ES-I3 (cell line): ENCODE measurements around the gene CCL1.

Source experiments
- H3K36me3 ChIP-seq: 2 replicates; pipeline ENCODE4 v1.6.1; 2013; ENCODE audit warnings: mild to moderate bottlenecking, low read length, control low read depth, moderate library complexity; ENCODE audit not compliant: insufficient read depth
- H3K4me1 ChIP-seq: 2 replicates; pipeline ENCODE4 v1.6.1; 2013; ENCODE audit warnings: mild to moderate bottlenecking, control low read depth, low read length; ENCODE audit not compliant: insufficient read depth
- H3K9ac ChIP-seq: 2 replicates; pipeline ENCODE4 v1.6.1; 2013; ENCODE audit warnings: low read depth, mild to moderate bottlenecking, low read length, moderate library complexity
- H3K9me3 ChIP-seq: 2 replicates; pipeline ENCODE4 v1.6.1; 2013; ENCODE audit warnings: mild to moderate bottlenecking, low read length, moderate library complexity; ENCODE audit not compliant: control insufficient read depth, insufficient read depth

Gene CCL1

GRCh38 chr17:34371405-34372100, 8.5 kb upstream of the CCL1 start:
- H3K36me3 ChIP-seq: no peaks in the 10 kb centered on the region
- H3K9ac ChIP-seq: no peak overlapping the region
- no peaks in the 10 kb centered on the region for H3K9me3 ChIP-seq
- H3K4me1 ChIP-seq: peaks cover 5% of the 10 kb centered on the region; the same call in 1 of the 2 replicates

GRCh38 chr17:34370997-34371395, 8.0 kb upstream of the CCL1 start:
- Histone ChIP-seq H3K9me3 (no peaks in the 10 kb centered on the region), H3K36me3 (no peaks in the 10 kb centered on the region), H3K4me1 (peaks cover 5% of the 10 kb centered on the region; the same call in 1 of the 2 replicates), H3K9ac (no peak overlapping the region)

GRCh38 chr17:34370376-34370996, 7.5 kb upstream of the CCL1 start:
- Histone ChIP-seq H3K9ac (no peak overlapping the region), H3K4me1 (peaks cover 5% of the 10 kb centered on the region; the same call in 1 of the 2 replicates), H3K9me3 (no peaks in the 10 kb centered on the region), H3K36me3 (no peaks in the 10 kb centered on the region)

- Histone ChIP-seq H3K9me3 (no peaks in the 10 kb centered on the region), H3K36me3 (no peaks in the 10 kb centered on the region), H3K4me1 (peaks cover 5% of the 10 kb centered on the region; the same call in 1 of the 2 replicates), H3K9ac (no peak overlapping the region)
These were observed 6.5 kb upstream of the CCL1 start for GRCh38 chr17:34369571-34369970.

- Histone ChIP-seq H3K9ac (no peak overlapping the region), H3K9me3 (no peaks in the 10 kb centered on the region), H3K36me3 (no peaks in the 10 kb centered on the region), H3K4me1 (peaks cover 5% of the 10 kb centered on the region; the same call in 1 of the 2 replicates)
These were observed 6.0 kb upstream of the CCL1 start for GRCh38 chr17:34368946-34369500.

GRCh38 chr17:34368196-34368945, 5.3 kb upstream of the CCL1 start:
- Histone ChIP-seq H3K4me1 (peaks cover 5% of the 10 kb centered on the region; the same call in 1 of the 2 replicates), H3K9me3 (no peaks in the 10 kb centered on the region), H3K36me3 (no peaks in the 10 kb centered on the region), H3K9ac (no peak overlapping the region)

GRCh38 chr17:34367486-34368195, 4.6 kb upstream of the CCL1 start:
- Histone ChIP-seq H3K9ac (no peak overlapping the region), H3K4me1 (peaks cover 5% of the 10 kb centered on the region; the same call in 1 of the 2 replicates), H3K9me3 (no peaks in the 10 kb centered on the region), H3K36me3 (no peaks in the 10 kb centered on the region)

GRCh38 chr17:34366529-34367107, 3.6 kb upstream of the CCL1 start:
- H3K4me1 ChIP-seq: peaks cover 5% of the 10 kb centered on the region; the same call in 1 of the 2 replicates
- no peak overlapping the region for H3K9ac ChIP-seq

GRCh38 chr17:34366010-34366409, 3.0 kb upstream of the CCL1 start:
- Histone ChIP-seq H3K9me3 (no peaks in the 10 kb centered on the region), H3K9ac (no peak overlapping the region), H3K4me1 (peaks cover 3% of the 10 kb centered on the region; the same call in 1 of the 2 replicates), H3K36me3 (no peaks in the 10 kb centered on the region)

More at GRCh38 chr17:34366529-34367107, 3.6 kb upstream of the CCL1 start:
- H3K36me3 ChIP-seq: no peaks in the 10 kb centered on the region
- H3K9me3 ChIP-seq: no peaks in the 10 kb centered on the region

- Histone ChIP-seq H3K36me3 (no peaks in the 10 kb centered on the region), H3K9me3 (no peaks in the 10 kb centered on the region), H3K9ac (no peak overlapping the region), H3K4me1 (no peaks in the 10 kb centered on the region)
These were observed 2.3 kb upstream of the CCL1 start for GRCh38 chr17:34365340-34365739.

GRCh38 chr17:34364751-34365150, 1.7 kb upstream of the CCL1 start:
- Histone ChIP-seq H3K36me3 (no peaks in the 10 kb centered on the region), H3K9ac (no peak overlapping the region), H3K4me1 (no peaks in the 10 kb centered on the region), H3K9me3 (no peaks in the 10 kb centered on the region)

GRCh38 chr17:34361478-34362061, 1.5 kb downstream of the CCL1 start:
- H3K4me1 ChIP-seq: no peaks in the 10 kb centered on the region
- no peak overlapping the region for H3K9ac ChIP-seq
- no peaks in the 10 kb centered on the region for H3K36me3 ChIP-seq
- no peaks in the 10 kb centered on the region for H3K9me3 ChIP-seq

GRCh38 chr17:34360601-34361270, 2.3 kb downstream of the CCL1 start:
- no peaks in the 10 kb centered on the region for H3K4me1 ChIP-seq
- H3K9me3 ChIP-seq: no peaks in the 10 kb centered on the region
- no peak overlapping the region for H3K9ac ChIP-seq
- no peaks in the 10 kb centered on the region for H3K36me3 ChIP-seq
